HTR-8/SVneo (cell line): ENCODE data around the gene ABCA8.

ENCODE experiments used
- DNase-seq: peaks from one replicate; pipeline ENCODE4 v3.0.0; 2011; ENCODE audit warnings: low spot score, mixed read lengths; ENCODE audit not compliant: insufficient read length
- FAIRE-seq: peaks from 2 replicates; lab custom pipeline; 2011; peaks lifted over from hg19 to GRCh38; lab: Jason Lieb, UNC

Gene ABCA8

GRCh38 chr17:68878226-68878885 is 76.8 kb downstream of the ABCA8 start:
- DNase-seq (no peak), FAIRE-seq (no peak)

GRCh38 chr17:68871447-68871846 is 83.7 kb downstream of the ABCA8 start:
- FAIRE-seq (no peak), DNase-seq (no peak)

- DNase-seq (no peak), FAIRE-seq (no peak)
These were observed 84.2 kb downstream of the ABCA8 start for GRCh38 chr17:68870976-68871375.

GRCh38 chr17:68870161-68870826 is 84.9 kb downstream of the ABCA8 start:
- FAIRE-seq (no peak), DNase-seq (no peak)

GRCh38 chr17:68868708-68869107 is 86.5 kb downstream of the ABCA8 start:
- DNase-seq (no peak), FAIRE-seq (no peak)

- DNase-seq (no peak), FAIRE-seq (no peak)
These were observed 87.3 kb downstream of the ABCA8 start for GRCh38 chr17:68867759-68868516.

- DNase-seq (no peak), FAIRE-seq (no peak)
These were observed 89.6 kb downstream of the ABCA8 start for GRCh38 chr17:68865584-68865983.

GRCh38 chr17:68863091-68863652 is 92.0 kb downstream of the ABCA8 start:
- FAIRE-seq (no peak), DNase-seq (no peak)

GRCh38 chr17:68861602-68862001 is 93.6 kb downstream of the ABCA8 start:
- no peak for DNase-seq
- no peak for FAIRE-seq

GRCh38 chr17:68860941-68861340 is 94.3 kb downstream of the ABCA8 start:
- DNase-seq (no peak), FAIRE-seq (no peak)

GRCh38 chr17:68854452-68854851 is 100.7 kb downstream of the ABCA8 start:
- FAIRE-seq (no peak), DNase-seq (no peak)

- no peak for FAIRE-seq
- no peak for DNase-seq
These were observed 101.8 kb downstream of the ABCA8 start for GRCh38 chr17:68853439-68853838.

- no peak for DNase-seq
- no peak for FAIRE-seq
These were observed 102.2 kb downstream of the ABCA8 start for GRCh38 chr17:68853036-68853435.

- DNase-seq (no peak), FAIRE-seq (no peak)
These were observed 103.3 kb downstream of the ABCA8 start for GRCh38 chr17:68851890-68852289.

GRCh38 chr17:68850749-68851510 is 104.3 kb downstream of the ABCA8 start:
- FAIRE-seq (no peak), DNase-seq (no peak)

- FAIRE-seq (peak; percentile 9), DNase-seq (no peak)
These were observed 105.2 kb downstream of the ABCA8 start for GRCh38 chr17:68849673-68850610.

- no peak for FAIRE-seq
- no peak for DNase-seq
These were observed 107.5 kb downstream of the ABCA8 start for GRCh38 chr17:68847711-68848110.

GRCh38 chr17:68843522-68843921 is 111.7 kb downstream of the ABCA8 start:
- DNase-seq (no peak), FAIRE-seq (no peak)

- FAIRE-seq (no peak), DNase-seq (no peak)
These were observed 115.1 kb downstream of the ABCA8 start for GRCh38 chr17:68840073-68840472.
